Kidney epithelial cell (primary cell): Measurements from ENCODE around the gene MPRIP. TPM values are rescaled to one million over a fixed set of nuclear protein-coding genes. Genes with fewer than 3 reads are reported as not detected.

Experiments used
- DNase-seq: peaks from one replicate; pipeline ENCODE4 v3.0.0-alpha.2; 2010; ENCODE audit warnings: low read depth
- H3K27me3 ChIP-seq: 2 replicates; pipeline ENCODE4 v1.6.0; 2011; ENCODE audit warnings: low read length; ENCODE audit not compliant: control insufficient read depth, insufficient read depth
- H3K36me3 ChIP-seq: 2 replicates; pipeline ENCODE4 v1.5.1; 2011; ENCODE audit warnings: low read length; ENCODE audit not compliant: control insufficient read depth, insufficient read depth
- H3K4me3 ChIP-seq: 2 replicates; pipeline ENCODE4 v1.5.1; 2011; ENCODE audit warnings: low read depth, mild to moderate bottlenecking, control low read depth, low read length
- CTCF ChIP-seq: IDR thresholded peaks from 2 replicates; pipeline ENCODE4 v1.5.1; 2011; ENCODE audit warnings: mild to moderate bottlenecking, moderate library complexity, low read length, control low read depth, inconsistent platforms; ENCODE audit not compliant: insufficient read depth, poor library complexity, severe bottlenecking
- total RNA-seq: library from RNA; depleted of rRNA; stranded (reverse); fragments of >200 nt; gene quantifications from 2 replicates; pipeline ENCODE4 v1.2.3, GENCODE V29; 2015

Gene MPRIP
- total RNA-seq, 1 donor from 2014 or later = 99.6 TPM

GRCh38 chr17:17173921-17174320 lies 131.7 kb downstream of the MPRIP start:
- no peak for DNase-seq
- no peak overlapping the region for H3K4me3 ChIP-seq
- peaks cover 4% of the 10 kb centered on the region for H3K36me3 ChIP-seq
- TF ChIP-seq CTCF = no peak
- H3K27me3 ChIP-seq = no peaks in the 10 kb centered on the region

GRCh38 chr17:17175340-17175739 lies 133.1 kb downstream of the MPRIP start:
- no peak for DNase-seq
- Histone ChIP-seq H3K27me3 (no peaks in the 10 kb centered on the region), H3K4me3 (no peak overlapping the region), H3K36me3 (peaks cover 4% of the 10 kb centered on the region)
- TF ChIP-seq CTCF = no peak

- TF ChIP-seq CTCF = no peak
- peaks cover 6% of the 10 kb centered on the region for H3K36me3 ChIP-seq
- H3K27me3 ChIP-seq = no peaks in the 10 kb centered on the region
- no peak overlapping the region for H3K4me3 ChIP-seq
- DNase-seq = no peak
Measured at GRCh38 chr17:17175917-17176316, 133.7 kb downstream of the MPRIP start.

GRCh38 chr17:17176341-17176740 lies 134.1 kb downstream of the MPRIP start:
- no peak for TF ChIP-seq CTCF
- Histone ChIP-seq H3K27me3 (no peaks in the 10 kb centered on the region), H3K36me3 (peaks cover 6% of the 10 kb centered on the region), H3K4me3 (no peak overlapping the region)
- no peak for DNase-seq

- DNase-seq = no peak
- Histone ChIP-seq H3K4me3 (no peak overlapping the region), H3K36me3 (peaks cover 6% of the 10 kb centered on the region), H3K27me3 (no peaks in the 10 kb centered on the region)
- TF ChIP-seq CTCF = no peak
Measured at GRCh38 chr17:17177176-17177575, 134.9 kb downstream of the MPRIP start.

GRCh38 chr17:17179371-17179827 lies 137.1 kb downstream of the MPRIP start:
- Histone ChIP-seq H3K36me3 (peaks cover 6% of the 10 kb centered on the region), H3K27me3 (no peaks in the 10 kb centered on the region), H3K4me3 (no peak overlapping the region)
- no peak for TF ChIP-seq CTCF
- DNase-seq = no peak
